HEK293 (cell line): ENCODE measurements around the gene ZSCAN10.
A peak's percentile ranks its signal among the peaks of the same experiment; 100 is the strongest.

Experiments
- GLIS2 ChIP-seq: fragments of 450-650 bp; formaldehyde crosslinking; IDR thresholded peaks from 2 replicates; pipeline ENCODE4 v1.5.1; 2016; ENCODE audit warnings: missing biosample characterization, missing genetic modification characterization
- HOXA7 ChIP-seq: sonication (generic); formaldehyde crosslinking; IDR thresholded peaks from 2 replicates; pipeline ENCODE4 v1.8.1; 2022; ENCODE audit warnings: missing genetic modification reagents, borderline replicate concordance
- KLF16 ChIP-seq: fragments of 450-650 bp; formaldehyde crosslinking; IDR thresholded peaks from 2 replicates; pipeline ENCODE4 v1.5.1; 2017; ENCODE audit warnings: missing biosample characterization, missing genetic modification characterization
- KLF7 ChIP-seq: fragments of 450-650 bp; formaldehyde crosslinking; IDR thresholded peaks from 2 replicates; pipeline ENCODE4 v1.5.1; 2016; ENCODE audit warnings: missing biosample characterization, missing genetic modification characterization, borderline replicate concordance
- SCRT2 ChIP-seq: fragments of 450-650 bp; formaldehyde crosslinking; IDR thresholded peaks from 2 replicates; pipeline ENCODE4 v1.5.1; 2016; ENCODE audit warnings: missing biosample characterization, missing genetic modification characterization
- SP2 ChIP-seq: fragments of 450-650 bp; formaldehyde crosslinking; IDR thresholded peaks from 2 replicates; pipeline ENCODE4 v1.5.1; 2016; ENCODE audit warnings: missing biosample characterization, missing genetic modification characterization
- TCF7L2 ChIP-seq: IDR thresholded peaks from 2 replicates; pipeline ENCODE4 v1.6.1; 2011; ENCODE audit warnings: low read depth, mild to moderate bottlenecking, inconsistent platforms, low read length, moderate library complexity, borderline replicate concordance
- YY2 ChIP-seq: fragments of 450-650 bp; formaldehyde crosslinking; IDR thresholded peaks from 2 replicates; pipeline ENCODE4 v1.5.1; 2016; ENCODE audit warnings: missing biosample characterization, missing genetic modification characterization
- ZBTB8A ChIP-seq: fragments of 450-650 bp; formaldehyde crosslinking; IDR thresholded peaks from 2 replicates; pipeline ENCODE4 v1.5.1; 2016; ENCODE audit warnings: missing biosample characterization, missing genetic modification characterization
- ZNF10 ChIP-seq: fragments of 450-650 bp; formaldehyde crosslinking; IDR thresholded peaks from 2 replicates; pipeline ENCODE4 v1.5.1; 2017; ENCODE audit warnings: missing biosample characterization, missing genetic modification characterization
- ZNF184 ChIP-seq: fragments of 450-650 bp; IDR thresholded peaks from 2 replicates; pipeline ENCODE4 v1.5.1; 2018; ENCODE audit warnings: missing biosample characterization, mild to moderate bottlenecking, missing genetic modification characterization
- ZNF19 ChIP-seq: fragments of 450-650 bp; formaldehyde crosslinking; IDR thresholded peaks from 2 replicates; pipeline ENCODE4; 2016; ENCODE audit warnings: missing biosample characterization, missing genetic modification characterization, low read depth
- ZNF302 ChIP-seq: fragments of 450-650 bp; formaldehyde crosslinking; IDR thresholded peaks from 2 replicates; pipeline ENCODE4 v1.5.1; 2016; ENCODE audit warnings: missing biosample characterization, missing genetic modification characterization, low read depth
- ZNF549 ChIP-seq: fragments of 450-650 bp; IDR thresholded peaks from 2 replicates; pipeline ENCODE4 v1.5.1; 2018; ENCODE audit warnings: missing biosample characterization, missing genetic modification characterization, mild to moderate bottlenecking, inconsistent platforms, moderate library complexity
- ZNF555 ChIP-seq: fragments of 450-650 bp; formaldehyde crosslinking; conservative IDR thresholded peaks from 2 replicates; pipeline ENCODE4 v1.5.1; 2017; ENCODE audit warnings: missing biosample characterization, mild to moderate bottlenecking, missing genetic modification characterization, inconsistent platforms
- ZNF629 ChIP-seq: fragments of 450-650 bp; formaldehyde crosslinking; IDR thresholded peaks from 2 replicates; pipeline ENCODE4 v1.5.1; 2017; ENCODE audit warnings: missing biosample characterization, missing genetic modification characterization
- ZNF768 ChIP-seq: fragments of 450-650 bp; formaldehyde crosslinking; IDR thresholded peaks from 2 replicates; pipeline ENCODE4 v1.5.1; 2018; ENCODE audit warnings: missing biosample characterization, mild to moderate bottlenecking, missing genetic modification characterization
- ZNF776 ChIP-seq: fragments of 450-650 bp; formaldehyde crosslinking; IDR thresholded peaks from 2 replicates; pipeline ENCODE4 v1.5.0; 2017; ENCODE audit warnings: missing biosample characterization, missing genetic modification characterization, borderline replicate concordance
- ZNF792 ChIP-seq: fragments of 450-650 bp; formaldehyde crosslinking; IDR thresholded peaks from 2 replicates; pipeline ENCODE4 v1.5.1; 2016; ENCODE audit warnings: missing biosample characterization, missing genetic modification characterization
- ZSCAN16 ChIP-seq: fragments of 450-650 bp; formaldehyde crosslinking; IDR thresholded peaks from 2 replicates; pipeline ENCODE4 v1.5.1; 2016; ENCODE audit warnings: missing biosample characterization, missing genetic modification characterization
- TF ChIP-seq, protein P1 (sequence below): fragments of 450-650 bp; formaldehyde crosslinking; IDR thresholded peaks from 2 replicates; pipeline ENCODE4 v1.5.1; 2016; ENCODE audit warnings: missing biosample characterization, missing genetic modification characterization
- TF ChIP-seq, protein P2 (sequence below): fragments of 450-650 bp; formaldehyde crosslinking; IDR thresholded peaks from 2 replicates; pipeline ENCODE4 v1.5.1; 2016; ENCODE audit warnings: missing biosample characterization, missing genetic modification characterization
- TF ChIP-seq, protein P3 (sequence below): fragments of 450-650 bp; IDR thresholded peaks from 2 replicates; pipeline ENCODE4 v1.5.1; 2018; ENCODE audit warnings: missing biosample characterization, missing genetic modification characterization
- TF ChIP-seq, protein P4 (sequence below): fragments of 450-650 bp; formaldehyde crosslinking; IDR thresholded peaks from 2 replicates; pipeline ENCODE4 v1.5.1; 2016; ENCODE audit warnings: missing biosample characterization, missing genetic modification characterization, borderline replicate concordance
- TF ChIP-seq, protein P5 (sequence below): fragments of 450-650 bp; formaldehyde crosslinking; IDR thresholded peaks from 2 replicates; pipeline ENCODE4 v1.5.1; 2016; ENCODE audit warnings: missing biosample characterization, missing genetic modification characterization, low read depth
- TF ChIP-seq, protein P6 (sequence below): fragments of 450-650 bp; formaldehyde crosslinking; IDR thresholded peaks from 2 replicates; pipeline ENCODE4 v1.5.1; 2017; ENCODE audit warnings: missing biosample characterization, missing genetic modification characterization
- TF ChIP-seq, protein P7 (sequence below): fragments of 450-650 bp; formaldehyde crosslinking; IDR thresholded peaks from 2 replicates; pipeline ENCODE4 v1.5.1; 2017; ENCODE audit warnings: missing biosample characterization, missing genetic modification characterization

ZSCAN10 gene

DNA sequence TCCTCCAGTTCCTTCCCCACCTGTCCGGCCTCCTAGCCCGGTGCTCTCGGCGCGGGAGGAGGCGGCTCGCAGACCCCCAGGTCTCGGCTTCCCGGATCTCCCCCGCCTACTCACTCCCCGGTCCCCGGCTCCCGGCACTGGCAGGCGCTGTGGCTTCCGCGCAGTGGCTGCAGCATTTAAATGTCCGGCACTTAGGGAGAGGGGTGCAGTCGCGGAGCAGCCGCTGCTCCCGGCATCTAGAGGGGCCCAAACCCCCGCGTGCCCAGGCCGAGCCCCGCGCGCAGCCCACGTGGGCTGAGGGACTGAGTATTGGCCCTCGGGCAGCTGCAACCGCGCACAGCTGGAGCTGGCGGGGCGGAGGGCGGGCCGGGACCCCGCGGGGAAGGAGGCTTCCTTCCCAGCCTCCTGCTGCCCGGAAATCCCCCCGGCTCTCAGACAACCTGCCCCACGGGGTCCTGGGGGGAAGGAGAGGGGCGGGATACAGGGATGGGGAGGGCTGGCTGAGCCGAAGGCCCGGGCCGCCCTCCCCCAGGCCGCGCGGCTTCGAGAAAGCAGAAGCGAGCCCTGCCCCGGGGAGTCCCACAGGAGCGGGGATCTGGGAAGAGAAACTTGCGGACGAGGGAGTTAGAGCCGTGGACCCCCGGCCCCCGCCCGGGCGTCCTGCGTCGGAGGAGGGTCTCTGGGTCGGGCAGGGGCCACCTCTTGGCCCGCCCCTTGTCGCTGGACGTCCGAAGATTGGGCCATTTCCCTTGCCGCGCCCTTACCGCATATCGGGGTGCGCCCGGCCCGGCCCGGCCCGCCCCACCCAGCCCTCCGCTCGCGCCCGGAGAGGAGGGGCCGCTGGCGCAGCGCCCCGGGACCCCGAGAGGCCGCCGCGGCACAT is 53.1 kb downstream of the ZSCAN10 start, which contains the start of gene MMP25 (continued):
- no peak for TF ChIP-seq ZNF184 (tag by site-specific recombination)
- no peak for TF ChIP-seq YY2 (tag by site-specific recombination)
- peak; percentile 56; the same call in 1 of the 2 replicates for TF ChIP-seq ZBTB8A (tag by site-specific recombination)
- no peak for TF ChIP-seq ZNF19 (tag by site-specific recombination)
- peak; percentile 69 for TF ChIP-seq KLF16 (tag by site-specific recombination)
- TF ChIP-seq ZNF792 (tag by site-specific recombination): no peak
- no peak for TF ChIP-seq ZNF302
- TF ChIP-seq, protein P1, sequence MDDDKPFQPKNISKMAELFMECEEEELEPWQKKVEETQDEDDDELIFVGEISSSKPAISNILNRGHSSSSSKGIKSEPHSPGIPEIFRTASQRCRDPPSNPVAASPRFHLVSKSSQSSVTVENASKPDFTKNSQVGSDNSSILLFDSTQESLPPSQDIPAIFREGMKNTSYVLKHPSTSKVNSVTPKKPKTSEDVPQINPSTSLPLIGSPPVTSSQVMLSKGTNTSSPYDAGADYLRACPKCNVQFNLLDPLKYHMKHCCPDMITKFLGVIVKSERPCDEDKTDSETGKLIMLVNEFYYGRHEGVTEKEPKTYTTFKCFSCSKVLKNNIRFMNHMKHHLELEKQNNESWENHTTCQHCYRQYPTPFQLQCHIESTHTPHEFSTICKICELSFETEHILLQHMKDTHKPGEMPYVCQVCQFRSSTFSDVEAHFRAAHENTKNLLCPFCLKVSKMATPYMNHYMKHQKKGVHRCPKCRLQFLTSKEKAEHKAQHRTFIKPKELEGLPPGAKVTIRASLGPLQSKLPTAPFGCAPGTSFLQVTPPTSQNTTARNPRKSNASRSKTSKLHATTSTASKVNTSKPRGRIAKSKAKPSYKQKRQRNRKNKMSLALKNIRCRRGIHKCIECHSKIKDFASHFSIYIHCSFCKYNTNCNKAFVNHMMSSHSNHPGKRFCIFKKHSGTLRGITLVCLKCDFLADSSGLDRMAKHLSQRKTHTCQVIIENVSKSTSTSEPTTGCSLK (tag by site-specific recombination): no peak
- TF ChIP-seq ZSCAN16 (tag by site-specific recombination): no peak
- TF ChIP-seq, protein P2, sequence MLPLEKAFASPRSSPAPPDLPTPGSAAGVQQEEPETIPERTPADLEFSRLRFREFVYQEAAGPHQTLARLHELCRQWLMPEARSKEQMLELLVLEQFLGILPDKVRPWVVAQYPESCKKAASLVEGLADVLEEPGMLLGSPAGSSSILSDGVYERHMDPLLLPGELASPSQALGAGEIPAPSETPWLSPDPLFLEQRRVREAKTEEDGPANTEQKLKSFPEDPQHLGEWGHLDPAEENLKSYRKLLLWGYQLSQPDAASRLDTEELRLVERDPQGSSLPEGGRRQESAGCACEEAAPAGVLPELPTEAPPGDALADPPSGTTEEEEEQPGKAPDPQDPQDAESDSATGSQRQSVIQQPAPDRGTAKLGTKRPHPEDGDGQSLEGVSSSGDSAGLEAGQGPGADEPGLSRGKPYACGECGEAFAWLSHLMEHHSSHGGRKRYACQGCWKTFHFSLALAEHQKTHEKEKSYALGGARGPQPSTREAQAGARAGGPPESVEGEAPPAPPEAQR: no peak
- TF ChIP-seq KLF7 (tag by site-specific recombination): no peak
- TF ChIP-seq TCF7L2: no peak
- TF ChIP-seq, protein P3, sequence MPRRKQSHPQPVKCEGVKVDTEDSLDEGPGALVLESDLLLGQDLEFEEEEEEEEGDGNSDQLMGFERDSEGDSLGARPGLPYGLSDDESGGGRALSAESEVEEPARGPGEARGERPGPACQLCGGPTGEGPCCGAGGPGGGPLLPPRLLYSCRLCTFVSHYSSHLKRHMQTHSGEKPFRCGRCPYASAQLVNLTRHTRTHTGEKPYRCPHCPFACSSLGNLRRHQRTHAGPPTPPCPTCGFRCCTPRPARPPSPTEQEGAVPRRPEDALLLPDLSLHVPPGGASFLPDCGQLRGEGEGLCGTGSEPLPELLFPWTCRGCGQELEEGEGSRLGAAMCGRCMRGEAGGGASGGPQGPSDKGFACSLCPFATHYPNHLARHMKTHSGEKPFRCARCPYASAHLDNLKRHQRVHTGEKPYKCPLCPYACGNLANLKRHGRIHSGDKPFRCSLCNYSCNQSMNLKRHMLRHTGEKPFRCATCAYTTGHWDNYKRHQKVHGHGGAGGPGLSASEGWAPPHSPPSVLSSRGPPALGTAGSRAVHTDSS: no peak
- TF ChIP-seq, protein P4, sequence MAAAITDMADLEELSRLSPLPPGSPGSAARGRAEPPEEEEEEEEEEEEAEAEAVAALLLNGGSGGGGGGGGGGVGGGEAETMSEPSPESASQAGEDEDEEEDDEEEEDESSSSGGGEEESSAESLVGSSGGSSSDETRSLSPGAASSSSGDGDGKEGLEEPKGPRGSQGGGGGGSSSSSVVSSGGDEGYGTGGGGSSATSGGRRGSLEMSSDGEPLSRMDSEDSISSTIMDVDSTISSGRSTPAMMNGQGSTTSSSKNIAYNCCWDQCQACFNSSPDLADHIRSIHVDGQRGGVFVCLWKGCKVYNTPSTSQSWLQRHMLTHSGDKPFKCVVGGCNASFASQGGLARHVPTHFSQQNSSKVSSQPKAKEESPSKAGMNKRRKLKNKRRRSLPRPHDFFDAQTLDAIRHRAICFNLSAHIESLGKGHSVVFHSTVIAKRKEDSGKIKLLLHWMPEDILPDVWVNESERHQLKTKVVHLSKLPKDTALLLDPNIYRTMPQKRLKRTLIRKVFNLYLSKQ (tag by site-specific recombination): no peak
- TF ChIP-seq ZNF768 (tag by site-specific recombination): no peak
- TF ChIP-seq ZNF629 (tag by site-specific recombination): no peak
- TF ChIP-seq, protein P5, sequence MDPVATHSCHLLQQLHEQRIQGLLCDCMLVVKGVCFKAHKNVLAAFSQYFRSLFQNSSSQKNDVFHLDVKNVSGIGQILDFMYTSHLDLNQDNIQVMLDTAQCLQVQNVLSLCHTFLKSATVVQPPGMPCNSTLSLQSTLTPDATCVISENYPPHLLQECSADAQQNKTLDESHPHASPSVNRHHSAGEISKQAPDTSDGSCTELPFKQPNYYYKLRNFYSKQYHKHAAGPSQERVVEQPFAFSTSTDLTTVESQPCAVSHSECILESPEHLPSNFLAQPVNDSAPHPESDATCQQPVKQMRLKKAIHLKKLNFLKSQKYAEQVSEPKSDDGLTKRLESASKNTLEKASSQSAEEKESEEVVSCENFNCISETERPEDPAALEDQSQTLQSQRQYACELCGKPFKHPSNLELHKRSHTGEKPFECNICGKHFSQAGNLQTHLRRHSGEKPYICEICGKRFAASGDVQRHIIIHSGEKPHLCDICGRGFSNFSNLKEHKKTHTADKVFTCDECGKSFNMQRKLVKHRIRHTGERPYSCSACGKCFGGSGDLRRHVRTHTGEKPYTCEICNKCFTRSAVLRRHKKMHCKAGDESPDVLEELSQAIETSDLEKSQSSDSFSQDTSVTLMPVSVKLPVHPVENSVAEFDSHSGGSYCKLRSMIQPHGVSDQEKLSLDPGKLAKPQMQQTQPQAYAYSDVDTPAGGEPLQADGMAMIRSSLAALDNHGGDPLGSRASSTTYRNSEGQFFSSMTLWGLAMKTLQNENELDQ (tag by site-specific recombination): no peak
- TF ChIP-seq, protein P6, sequence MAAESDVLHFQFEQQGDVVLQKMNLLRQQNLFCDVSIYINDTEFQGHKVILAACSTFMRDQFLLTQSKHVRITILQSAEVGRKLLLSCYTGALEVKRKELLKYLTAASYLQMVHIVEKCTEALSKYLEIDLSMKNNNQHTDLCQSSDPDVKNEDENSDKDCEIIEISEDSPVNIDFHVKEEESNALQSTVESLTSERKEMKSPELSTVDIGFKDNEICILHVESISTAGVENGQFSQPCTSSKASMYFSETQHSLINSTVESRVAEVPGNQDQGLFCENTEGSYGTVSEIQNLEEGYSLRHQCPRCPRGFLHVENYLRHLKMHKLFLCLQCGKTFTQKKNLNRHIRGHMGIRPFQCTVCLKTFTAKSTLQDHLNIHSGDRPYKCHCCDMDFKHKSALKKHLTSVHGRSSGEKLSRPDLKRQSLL: no peak
- no peak for TF ChIP-seq SCRT2 (tag by site-specific recombination)
- TF ChIP-seq GLIS2 (tag by site-specific recombination): peak; percentile 80
- TF ChIP-seq HOXA7 (CRISPR knock-in tag): no peak
- TF ChIP-seq ZNF549 (tag by site-specific recombination): no peak
- TF ChIP-seq, protein P7, sequence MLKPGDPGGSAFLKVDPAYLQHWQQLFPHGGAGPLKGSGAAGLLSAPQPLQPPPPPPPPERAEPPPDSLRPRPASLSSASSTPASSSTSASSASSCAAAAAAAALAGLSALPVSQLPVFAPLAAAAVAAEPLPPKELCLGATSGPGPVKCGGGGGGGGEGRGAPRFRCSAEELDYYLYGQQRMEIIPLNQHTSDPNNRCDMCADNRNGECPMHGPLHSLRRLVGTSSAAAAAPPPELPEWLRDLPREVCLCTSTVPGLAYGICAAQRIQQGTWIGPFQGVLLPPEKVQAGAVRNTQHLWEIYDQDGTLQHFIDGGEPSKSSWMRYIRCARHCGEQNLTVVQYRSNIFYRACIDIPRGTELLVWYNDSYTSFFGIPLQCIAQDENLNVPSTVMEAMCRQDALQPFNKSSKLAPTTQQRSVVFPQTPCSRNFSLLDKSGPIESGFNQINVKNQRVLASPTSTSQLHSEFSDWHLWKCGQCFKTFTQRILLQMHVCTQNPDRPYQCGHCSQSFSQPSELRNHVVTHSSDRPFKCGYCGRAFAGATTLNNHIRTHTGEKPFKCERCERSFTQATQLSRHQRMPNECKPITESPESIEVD: no peak
- peak; percentile 65 for TF ChIP-seq SP2 (tag by site-specific recombination)
- peak; percentile 49; the same call in 1 of the 2 replicates for TF ChIP-seq ZNF10 (tag by site-specific recombination)
- no peak for TF ChIP-seq ZNF776 (tag by site-specific recombination)
- no peak for TF ChIP-seq ZNF555 (tag by site-specific recombination)
